Activated CD8-positive, alpha-beta memory T cell treated with anti-CD3 and anti-CD28 coated beads, Interleukin-2, amount 10 ng/mL, durations not matched to agents 7 days and 5 days (primary cell): ENCODE measurements around the gene DNMT3B. TPM values are rescaled to one million over a fixed set of nuclear protein-coding genes. Genes with fewer than 3 reads are reported as not detected.
"Not testable (repeated sequence)": the region's sequence is repeated elsewhere in the genome, so short reads cannot be mapped to it uniquely, and the experiment has no call there.

ENCODE experiments used
- ATAC-seq: fragments of 150-1000 bp; cut with Tn5 transposase; one replicate; pipeline ENCODE4 v1.10.0; 2021; ENCODE audit warnings: moderate library complexity
- CTCF ChIA-PET: fragments of 350-600 bp; sonication (Branson Sonifier 250); formaldehyde crosslinking; loops from one replicate; lab custom pipeline; 2021; ENCODE audit warnings: antibody characterized with exemption; lab: Charles Lee
- DNase-seq: peaks from one replicate; pipeline ENCODE4 v3.0.0-alpha.2; 2020
- H3K27ac Mint-ChIP-seq: one replicate; pipeline ENCODE4 v1.8.0; 2021; ENCODE audit warnings: mild to moderate bottlenecking, mixed read lengths
- H3K27me3 Mint-ChIP-seq: one replicate; pipeline ENCODE4 v1.8.0; 2021; ENCODE audit warnings: mixed read lengths
- H3K36me3 Mint-ChIP-seq: one replicate; pipeline ENCODE4 v1.8.0; 2021; ENCODE audit warnings: mild to moderate bottlenecking, mixed read lengths
- H3K4me1 Mint-ChIP-seq: one replicate; pipeline ENCODE4 v1.8.0; 2021; ENCODE audit warnings: mixed read lengths
- H3K4me3 Mint-ChIP-seq: one replicate; pipeline ENCODE4 v1.8.0; 2021; ENCODE audit warnings: mild to moderate bottlenecking, moderate library complexity, mixed read lengths
- H3K9me3 Mint-ChIP-seq: one replicate; pipeline ENCODE4 v1.8.0; 2022; ENCODE audit warnings: low read depth, mixed read lengths
- total RNA-seq, 2 experiments: library from RNA; stranded (reverse); gene quantifications; one replicate each; pipeline ENCODE4 v1.2.3, GENCODE V29; 2021

The DNMT3B gene
- total RNA-seq, 2 experiments from 2014 or later: 3.3 to 4.7 TPM

GRCh38 chr20:32749914-32750637, 12.1 kb upstream of the DNMT3B start:
- CTCF ChIA-PET: no interaction called here
- H3K4me3 Mint-ChIP-seq: no peak overlapping the region
- H3K36me3 Mint-ChIP-seq: no peaks in the 10 kb centered on the region
- H3K4me1 Mint-ChIP-seq: peaks cover 3% of the 10 kb centered on the region
- H3K9me3 Mint-ChIP-seq: no peaks in the 10 kb centered on the region
- no peaks in the 10 kb centered on the region for H3K27me3 Mint-ChIP-seq
- no peak for ATAC-seq
- DNase-seq: no peak
- H3K27ac Mint-ChIP-seq: no peak overlapping the region

- Mint-ChIP-seq H3K9me3 (no peaks in the 10 kb centered on the region), H3K4me1 (peaks cover 2% of the 10 kb centered on the region), H3K27ac (no peak overlapping the region), H3K36me3 (no peaks in the 10 kb centered on the region), H3K4me3 (no peak overlapping the region), H3K27me3 (no peaks in the 10 kb centered on the region)
- DNase-seq (no peak), ATAC-seq (no peak)
- CTCF ChIA-PET: interaction anchor here (1.0 kb wide), 1 partner anchor 11 kb away, joined by 3 read pairs; the partner anchor contains the start of gene DNMT3B
Observed at GRCh38 chr20:32751293-32751692, 10.9 kb upstream of the DNMT3B start.

GRCh38 chr20:32751702-32752457, 10.3 kb upstream of the DNMT3B start:
- CTCF ChIA-PET: interaction anchor here (1.0 kb wide), 1 partner anchor 11 kb away, joined by 3 read pairs; the partner anchor contains the start of gene DNMT3B
- ATAC-seq (no peak), DNase-seq (no peak)
- Mint-ChIP-seq H3K36me3 (no peaks in the 10 kb centered on the region), H3K27me3 (no peaks in the 10 kb centered on the region), H3K4me3 (no peak overlapping the region), H3K4me1 (peaks cover 2% of the 10 kb centered on the region), H3K27ac (no peak overlapping the region), H3K9me3 (no peaks in the 10 kb centered on the region)

- Mint-ChIP-seq H3K4me1 (peaks cover 2% of the 10 kb centered on the region), H3K36me3 (no peaks in the 10 kb centered on the region), H3K9me3 (no peaks in the 10 kb centered on the region), H3K4me3 (no peak overlapping the region), H3K27me3 (no peaks in the 10 kb centered on the region), H3K27ac (no peak overlapping the region)
- CTCF ChIA-PET: no interaction called here
- ATAC-seq (no peak), DNase-seq (no peak)
Observed at GRCh38 chr20:32752458-32753250, 9.5 kb upstream of the DNMT3B start.

- DNase-seq: no peak
- CTCF ChIA-PET: interaction anchor here (0.8 kb wide), 1 partner anchor 25 kb away, joined by 3 read pairs; no protein-coding TSS in a partner anchor
- Mint-ChIP-seq H3K9me3 (no peaks in the 10 kb centered on the region), H3K36me3 (no peaks in the 10 kb centered on the region), H3K27ac (no peak overlapping the region), H3K4me3 (no peak overlapping the region), H3K27me3 (no peaks in the 10 kb centered on the region), H3K4me1 (peaks cover 3% of the 10 kb centered on the region)
- no peak for ATAC-seq
Observed at GRCh38 chr20:32753731-32754130, 8.5 kb upstream of the DNMT3B start.

- CTCF ChIA-PET: interaction anchor here (1.1 kb wide), 2 partner anchors 22 to 505 kb away, joined by 3 to 4 read pairs; no protein-coding TSS in a partner anchor
- H3K9me3 Mint-ChIP-seq: no peaks in the 10 kb centered on the region
- no peak overlapping the region for H3K4me3 Mint-ChIP-seq
- no peaks in the 10 kb centered on the region for H3K27me3 Mint-ChIP-seq
- H3K4me1 Mint-ChIP-seq: peaks cover 11% of the 10 kb centered on the region
- no peak overlapping the region for H3K27ac Mint-ChIP-seq
- no peak for DNase-seq
- ATAC-seq: no peak
- no peaks in the 10 kb centered on the region for H3K36me3 Mint-ChIP-seq
Observed at GRCh38 chr20:32756156-32756555, 6.0 kb upstream of the DNMT3B start.

- H3K4me3 Mint-ChIP-seq: peak overlapping the region; percentile 34
- H3K27ac Mint-ChIP-seq: peak overlapping the region; percentile 66
- no peaks in the 10 kb centered on the region for H3K9me3 Mint-ChIP-seq
- CTCF ChIA-PET: interaction anchor here (0.9 kb wide), 1 partner anchor 17 kb away, joined by 3 read pairs; no protein-coding TSS in a partner anchor
- peaks cover 9% of the 10 kb centered on the region for H3K27me3 Mint-ChIP-seq
- peaks cover 18% of the 10 kb centered on the region for H3K4me1 Mint-ChIP-seq
- ATAC-seq (no peak), DNase-seq (no peak)
- H3K36me3 Mint-ChIP-seq: no peaks in the 10 kb centered on the region
Observed at GRCh38 chr20:32761417-32761830, 761 bp upstream of the DNMT3B start.

GRCh38 chr20:32762754-32763201, 593 bp downstream of the DNMT3B start:
- H3K4me1 Mint-ChIP-seq: peaks cover 18% of the 10 kb centered on the region
- no peak overlapping the region for H3K27ac Mint-ChIP-seq
- no peaks in the 10 kb centered on the region for H3K9me3 Mint-ChIP-seq
- CTCF ChIA-PET: interaction anchor here (0.7 to 3.8 kb wide), 7 partner anchors 10 to 89 kb away, joined by 3 to 37 read pairs (median 10); partner anchors contain the start of genes C20orf203 and COMMD7
- peak overlapping the region; percentile 75 for H3K4me3 Mint-ChIP-seq
- DNase-seq: no peak
- H3K27me3 Mint-ChIP-seq: peaks cover 9% of the 10 kb centered on the region
- no peaks in the 10 kb centered on the region for H3K36me3 Mint-ChIP-seq
- ATAC-seq: peak; percentile 20

- no peaks in the 10 kb centered on the region for H3K36me3 Mint-ChIP-seq
- peaks cover 18% of the 10 kb centered on the region for H3K4me1 Mint-ChIP-seq
- DNase-seq (no peak), ATAC-seq (no peak)
- no peaks in the 10 kb centered on the region for H3K9me3 Mint-ChIP-seq
- peak overlapping the region; percentile 75 for H3K4me3 Mint-ChIP-seq
- peaks cover 9% of the 10 kb centered on the region for H3K27me3 Mint-ChIP-seq
- no peak overlapping the region for H3K27ac Mint-ChIP-seq
- CTCF ChIA-PET: interaction anchor here (0.9 to 3.8 kb wide), 6 partner anchors 12 to 90 kb away, joined by 3 to 37 read pairs (median 10); partner anchors contain the start of genes C20orf203 and COMMD7
Observed at GRCh38 chr20:32763202-32764004, 1.2 kb downstream of the DNMT3B start.

- DNase-seq (no peak), ATAC-seq (no peak)
- Mint-ChIP-seq H3K4me1 (peaks cover 14% of the 10 kb centered on the region), H3K36me3 (no peaks in the 10 kb centered on the region), H3K9me3 (no peaks in the 10 kb centered on the region), H3K27me3 (peaks cover 9% of the 10 kb centered on the region), H3K4me3 (no peak overlapping the region), H3K27ac (no peak overlapping the region)
- CTCF ChIA-PET: interaction anchor here (1.9 to 3.8 kb wide), 5 partner anchors 14 to 91 kb away, joined by 6 to 37 read pairs (median 11); partner anchors contain the start of gene C20orf203
Observed at GRCh38 chr20:32764005-32764960, 2.1 kb downstream of the DNMT3B start.

GRCh38 chr20:32765230-32765875, 3.2 kb downstream of the DNMT3B start:
- not testable (repeated sequence) for H3K4me3 Mint-ChIP-seq, DNase-seq, H3K36me3 Mint-ChIP-seq, H3K27me3 Mint-ChIP-seq, ATAC-seq, H3K27ac Mint-ChIP-seq, H3K9me3 Mint-ChIP-seq
- peaks cover 14% of the 10 kb centered on the region for H3K4me1 Mint-ChIP-seq
- CTCF ChIA-PET: interaction anchor here (2.5 to 3.8 kb wide), 3 partner anchors 12 to 92 kb away, joined by 7 to 37 read pairs (median 17); partner anchors contain the start of gene C20orf203
